Astrocyte (in vitro differentiated cells and primary cell): ENCODE data around the gene CACNA1D.

ENCODE experiments used
- CTCF ChIP-seq: IDR thresholded peaks from 2 replicates; pipeline ENCODE4 v1.5.1; 2011; ENCODE audit warnings: low read depth, mild to moderate bottlenecking, inconsistent platforms, low read length, moderate library complexity; ENCODE audit not compliant: insufficient read depth
- EZH2 ChIP-seq: IDR thresholded peaks from 2 replicates; pipeline ENCODE4 v1.6.1; 2012; ENCODE audit warnings: mild to moderate bottlenecking, low read length, inconsistent platforms; ENCODE audit not compliant: insufficient read depth

GRCh38 chr3:53729159-53729558 is 234.7 kb downstream of the CACNA1D start:
- TF ChIP-seq CTCF (no peak), EZH2 (no peak)
